Measurements from ENCODE around the gene FAAH. TPM values are rescaled to one million over a fixed set of nuclear protein-coding genes. Genes with fewer than 3 reads are reported as not detected.
"Not testable (repeated sequence)": the region's sequence is repeated elsewhere in the genome, so short reads cannot be mapped to it uniquely, and the experiment has no call there.

Gene FAAH
- polyA plus RNA-seq (2011; rRNA removed): 0.06 and 0.21 TPM in 2 replicates
- polyA minus RNA-seq (2011; rRNA and poly(A)+ RNA removed): 0.26 TPM in 1 of 2 replicates, not detected in the other

DNA sequence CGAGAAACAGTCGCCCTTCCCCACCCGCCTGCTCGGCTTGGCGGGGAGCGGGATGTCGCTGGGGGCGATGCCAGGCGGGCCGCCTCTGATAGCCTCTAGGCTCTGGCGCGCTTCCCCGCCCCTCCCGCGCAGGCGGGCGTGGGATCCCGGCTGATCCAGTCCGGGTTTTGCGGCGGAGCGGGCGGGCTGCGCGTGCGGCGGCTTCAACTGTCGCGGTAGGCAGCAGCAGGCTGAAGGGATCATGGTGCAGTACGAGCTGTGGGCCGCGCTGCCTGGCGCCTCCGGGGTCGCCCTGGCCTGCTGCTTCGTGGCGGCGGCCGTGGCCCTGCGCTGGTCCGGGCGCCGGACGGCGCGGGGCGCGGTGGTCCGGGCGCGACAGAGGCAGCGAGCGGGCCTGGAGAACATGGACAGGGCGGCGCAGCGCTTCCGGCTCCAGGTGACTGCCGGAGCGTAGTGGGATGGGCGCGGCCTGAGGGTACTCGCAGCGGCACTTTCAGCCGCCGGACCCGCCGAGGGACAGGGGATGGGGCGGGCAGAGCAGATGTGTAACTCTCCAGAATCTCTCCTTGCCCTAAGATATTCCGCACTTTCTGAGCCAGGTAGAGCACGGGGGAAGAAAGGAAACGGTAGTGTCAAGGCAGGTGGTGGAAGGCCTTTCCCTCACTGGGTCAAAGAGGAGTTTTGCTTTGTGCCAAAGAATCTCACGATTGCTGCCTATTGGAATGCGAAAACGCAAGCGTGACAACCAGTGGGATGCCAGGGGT, at the start of gene FAAH:
Gene FAAH, plus strand, starts transcription at position 210 of the 764 bp plus-strand sequence. Its CDS starts 32 bp downstream, at position 242.
- peaks cover 56% of the 10 kb centered on the region for H3K27me3 ChIP-seq (ENCODE audit: control insufficient read depth, insufficient read depth, low read length)
- DNase-seq (ENCODE audit: low read depth, low spot score): no peak
- TF ChIP-seq, protein P1, sequence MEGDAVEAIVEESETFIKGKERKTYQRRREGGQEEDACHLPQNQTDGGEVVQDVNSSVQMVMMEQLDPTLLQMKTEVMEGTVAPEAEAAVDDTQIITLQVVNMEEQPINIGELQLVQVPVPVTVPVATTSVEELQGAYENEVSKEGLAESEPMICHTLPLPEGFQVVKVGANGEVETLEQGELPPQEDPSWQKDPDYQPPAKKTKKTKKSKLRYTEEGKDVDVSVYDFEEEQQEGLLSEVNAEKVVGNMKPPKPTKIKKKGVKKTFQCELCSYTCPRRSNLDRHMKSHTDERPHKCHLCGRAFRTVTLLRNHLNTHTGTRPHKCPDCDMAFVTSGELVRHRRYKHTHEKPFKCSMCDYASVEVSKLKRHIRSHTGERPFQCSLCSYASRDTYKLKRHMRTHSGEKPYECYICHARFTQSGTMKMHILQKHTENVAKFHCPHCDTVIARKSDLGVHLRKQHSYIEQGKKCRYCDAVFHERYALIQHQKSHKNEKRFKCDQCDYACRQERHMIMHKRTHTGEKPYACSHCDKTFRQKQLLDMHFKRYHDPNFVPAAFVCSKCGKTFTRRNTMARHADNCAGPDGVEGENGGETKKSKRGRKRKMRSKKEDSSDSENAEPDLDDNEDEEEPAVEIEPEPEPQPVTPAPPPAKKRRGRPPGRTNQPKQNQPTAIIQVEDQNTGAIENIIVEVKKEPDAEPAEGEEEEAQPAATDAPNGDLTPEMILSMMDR (IDR thresholded peaks at IDR 0.05; ENCODE audit: low read depth, low read length): no peak
- H3K4me3 ChIP-seq (ENCODE audit: low read depth, low read length): peak within 1 kb of the TSS; percentile 29; the same call in 1 of the 2 replicates
- CTCF ChIA-PET: no interaction called here
- peaks cover 33% of the 10 kb centered on the region for H3K9me3 ChIP-seq (ENCODE audit: control insufficient read depth, insufficient read depth, low read length)
- H3K27ac ChIP-seq (ENCODE audit: low read depth, low read length): no peak within 1 kb of the TSS
- POLR2A ChIA-PET: no interaction called here

DNA sequence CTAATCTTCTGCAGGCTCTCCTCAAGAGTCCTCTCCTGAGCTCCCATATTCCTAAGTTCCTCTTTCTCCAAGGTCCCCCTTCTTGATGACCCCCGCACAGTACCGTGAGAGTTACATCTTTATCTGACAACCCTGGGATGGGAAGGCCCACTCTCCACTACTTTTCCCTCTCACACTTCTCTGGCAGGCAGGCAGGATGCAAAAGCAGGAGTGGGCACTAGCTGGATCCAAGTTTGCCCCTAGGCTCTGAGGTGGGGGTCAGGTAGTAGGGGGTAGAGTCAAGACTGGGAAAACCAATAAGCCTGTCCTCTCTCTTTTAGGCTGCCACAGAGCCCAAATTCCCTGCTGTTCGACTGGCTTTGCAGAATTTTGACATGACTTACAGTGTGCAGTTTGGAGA, 49.6 kb upstream of the FAAH start:
- H3K4me3 ChIP-seq (ENCODE audit: low read depth, low read length): no peak overlapping the region
- H3K9me3 ChIP-seq (ENCODE audit: control insufficient read depth, insufficient read depth, low read length): no peaks in the 10 kb centered on the region
- POLR2A ChIA-PET: no interaction called here
- no peaks in the 10 kb centered on the region for H3K27me3 ChIP-seq (ENCODE audit: control insufficient read depth, insufficient read depth, low read length)
- CTCF ChIA-PET: interaction anchor here (0.6 to 1.0 kb wide), 3 partner anchors 62 to 120 kb away, joined by 3 read pairs; no protein-coding TSS in a partner anchor
- TF ChIP-seq, protein P1 (IDR thresholded peaks at IDR 0.05; ENCODE audit: low read depth, low read length): no peak
- H3K27ac ChIP-seq (ENCODE audit: low read depth, low read length): peak overlapping the region; percentile 31
- DNase-seq (ENCODE audit: low read depth, low spot score): no peak

DNA sequence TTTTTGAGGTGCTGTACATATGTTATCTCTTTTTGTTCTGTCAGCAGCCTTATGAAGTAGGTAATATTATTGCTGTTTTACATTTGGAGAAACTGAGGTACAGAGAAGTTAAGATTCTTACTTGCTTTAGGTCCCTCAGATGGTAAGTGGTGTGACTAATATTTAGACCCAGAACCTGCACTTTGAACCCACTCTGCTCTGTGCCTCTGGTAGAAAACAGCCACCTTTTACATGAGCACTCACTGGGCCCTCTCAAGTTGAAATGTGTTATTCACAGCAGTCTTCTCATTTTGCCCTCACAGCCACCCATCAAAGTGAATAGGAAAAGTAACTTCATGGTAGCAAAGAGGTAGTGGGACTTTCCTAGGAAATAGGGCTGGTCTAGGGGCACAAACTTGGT, 48.8 kb upstream of the FAAH start:
- no peak for DNase-seq (ENCODE audit: low read depth, low spot score)
- CTCF ChIA-PET: interaction anchor here (4.1 kb wide), 1 partner anchor 101 kb away, joined by 37 read pairs; no protein-coding TSS in a partner anchor
- H3K27ac ChIP-seq (ENCODE audit: low read depth, low read length): no peak overlapping the region
- no peak overlapping the region for H3K4me3 ChIP-seq (ENCODE audit: low read depth, low read length)
- H3K27me3 ChIP-seq (ENCODE audit: control insufficient read depth, insufficient read depth, low read length): no peaks in the 10 kb centered on the region
- no peaks in the 10 kb centered on the region for H3K9me3 ChIP-seq (ENCODE audit: control insufficient read depth, insufficient read depth, low read length)
- POLR2A ChIA-PET: no interaction called here
- TF ChIP-seq, protein P1 (IDR thresholded peaks at IDR 0.05; ENCODE audit: low read depth, low read length): no peak

GRCh38 chr1:46352363-46352762, 41.8 kb upstream of the FAAH start:
- POLR2A ChIA-PET: no interaction called here
- no peak for DNase-seq (ENCODE audit: low read depth, low spot score)
- CTCF ChIA-PET: interaction anchor here (0.8 kb wide), 1 partner anchor 15 kb away, joined by 5 read pairs; no protein-coding TSS in a partner anchor

GRCh38 chr1:46355920-46356319, 38.2 kb upstream of the FAAH start:
- CTCF ChIA-PET: interaction anchor here (0.8 to 2.3 kb wide), 2 partner anchors 8 to 14 kb away, joined by 3 to 12 read pairs; no protein-coding TSS in a partner anchor
- H3K27me3 ChIP-seq (ENCODE audit: control insufficient read depth, insufficient read depth, low read length); H3K4me3 ChIP-seq (ENCODE audit: low read depth, low read length); DNase-seq (ENCODE audit: low read depth, low spot score); H3K9me3 ChIP-seq (ENCODE audit: control insufficient read depth, insufficient read depth, low read length); POLR2A ChIA-PET; H3K27ac ChIP-seq (ENCODE audit: low read depth, low read length): not testable (repeated sequence)

More at GRCh38 chr1:46352363-46352762, 41.8 kb upstream of the FAAH start:
- TF ChIP-seq, protein P1 (IDR thresholded peaks at IDR 0.05; ENCODE audit: low read depth, low read length): no peak
- Histone ChIP-seq H3K27ac (ENCODE audit: low read depth, low read length) (no peak overlapping the region), H3K4me3 (ENCODE audit: low read depth, low read length) (no peak overlapping the region), H3K27me3 (ENCODE audit: control insufficient read depth, insufficient read depth, low read length) (no peaks in the 10 kb centered on the region), H3K9me3 (ENCODE audit: control insufficient read depth, insufficient read depth, low read length) (no peaks in the 10 kb centered on the region)

Data from AG04450 (cell line).